MCF 10A (cell line): ENCODE measurements around the gene GOLGB1. TPM values are rescaled to one million over a fixed set of nuclear protein-coding genes. Genes with fewer than 3 reads are reported as not detected.
"Not testable (repeated sequence)": the region's sequence is repeated elsewhere in the genome, so short reads cannot be mapped to it uniquely, and the experiment has no call there.

ENCODE experiments used
- BruUV-seq: library from RNA; stranded (reverse); fragments of 400-500 nt; replicated peaks from 2 replicates; lab custom pipeline; 2021; lab: Mats Ljungman, UMichigan
- CTCF ChIA-PET: fragments of 300-600 bp; sonication (Branson Sonifier 250); formaldehyde crosslinking; extraction: SDS; loops from one replicate; lab custom pipeline; 2021; ENCODE audit warnings: antibody characterized with exemption, inconsistent platforms; lab: Yijun Ruan, JAX
- POLR2A ChIA-PET: fragments of 300-600, 350-650 bp; sonication (Branson Sonifier 250); formaldehyde crosslinking; extraction: SDS; loops from one replicate; lab custom pipeline; 2020; ENCODE audit warnings: antibody characterized with exemption, inconsistent platforms; lab: Yijun Ruan, JAX
- DNase-seq: peaks from one replicate; pipeline ENCODE4 v3.0.0-alpha.2; 2018; ENCODE audit not compliant: unreplicated experiment
- H3K27ac Mint-ChIP-seq: one replicate; pipeline ENCODE4 v1.8.0; 2022; ENCODE audit warnings: mild to moderate bottlenecking, low read depth, mixed read lengths; ENCODE audit not compliant: unreplicated experiment
- H3K27me3 Mint-ChIP-seq: one replicate; pipeline ENCODE4 v1.8.0; 2022; ENCODE audit warnings: mixed read lengths; ENCODE audit not compliant: insufficient read depth, unreplicated experiment
- H3K36me3 Mint-ChIP-seq: one replicate; pipeline ENCODE4 v1.8.0; 2022; ENCODE audit warnings: mild to moderate bottlenecking, moderate library complexity, mixed read lengths; ENCODE audit not compliant: insufficient read depth, unreplicated experiment
- H3K4me1 Mint-ChIP-seq: one replicate; pipeline ENCODE4 v1.8.0; 2022; ENCODE audit warnings: mixed read lengths; ENCODE audit not compliant: insufficient read depth, unreplicated experiment
- H3K4me3 Mint-ChIP-seq: one replicate; pipeline ENCODE4 v1.8.0; 2022; ENCODE audit warnings: mild to moderate bottlenecking, moderate library complexity, mixed read lengths; ENCODE audit not compliant: unreplicated experiment
- H3K9me3 Mint-ChIP-seq: one replicate; pipeline ENCODE4 v1.8.0; 2022; ENCODE audit warnings: mixed read lengths; ENCODE audit not compliant: unreplicated experiment
- intact Hi-C: fragments of 100-400 bp; cut with micrococcal nuclease; formaldehyde crosslinking; loops from 2 replicates; pipeline ENCODE4 v1.14.1; 2022
- total RNA-seq: library from RNA; stranded (reverse); gene quantifications from 2 replicates; pipeline ENCODE4 v1.2.3, GENCODE V29; 2022
- TF ChIP-seq, protein P1 (sequence below): fragments of 200-600 bp; IDR thresholded peaks from one replicate; pipeline ENCODE4 v1.8.0; 2022; ENCODE audit warnings: antibody characterized with exemption, mild to moderate bottlenecking; ENCODE audit not compliant: unreplicated experiment

GOLGB1 gene
- total RNA-seq, 1 experiment from 2014 or later, result 62.4 TPM

DNA sequence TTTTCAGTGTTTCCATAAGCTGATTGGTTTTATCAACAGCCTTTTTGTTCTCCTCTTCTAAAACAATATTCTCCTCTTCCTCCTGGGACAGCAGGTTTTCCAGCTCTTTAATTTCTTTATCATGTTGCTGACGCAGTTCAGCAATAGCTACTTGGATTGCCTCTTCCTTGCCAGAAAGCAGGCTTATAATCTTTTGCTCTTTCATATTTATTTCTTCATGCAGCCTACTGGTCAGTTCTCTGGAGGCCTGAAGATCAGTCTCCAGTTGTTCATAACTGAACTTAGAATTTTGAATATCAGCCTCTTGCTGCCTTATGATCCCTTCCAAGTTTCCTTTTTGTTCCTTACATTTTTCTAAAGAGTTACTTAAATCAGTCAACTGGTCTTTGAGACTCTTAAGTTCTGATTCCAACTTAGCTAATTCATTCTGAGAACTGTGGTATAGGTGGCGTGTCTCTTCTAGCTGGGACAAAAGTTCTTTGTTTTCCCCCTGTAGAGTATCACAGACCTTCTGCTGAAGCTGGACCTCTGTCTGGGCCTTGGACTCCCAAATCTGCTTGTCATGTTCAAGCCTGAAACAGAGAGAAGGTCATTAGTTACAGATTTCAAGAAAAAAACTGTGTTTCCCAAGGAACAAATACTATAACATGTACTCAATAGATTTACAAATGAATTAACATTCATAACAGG lies 57.4 kb downstream of the GOLGB1 start:
- intact Hi-C loops, result no loop called here
- no TSS peak for BruUV-seq
- TF ChIP-seq, protein P1, sequence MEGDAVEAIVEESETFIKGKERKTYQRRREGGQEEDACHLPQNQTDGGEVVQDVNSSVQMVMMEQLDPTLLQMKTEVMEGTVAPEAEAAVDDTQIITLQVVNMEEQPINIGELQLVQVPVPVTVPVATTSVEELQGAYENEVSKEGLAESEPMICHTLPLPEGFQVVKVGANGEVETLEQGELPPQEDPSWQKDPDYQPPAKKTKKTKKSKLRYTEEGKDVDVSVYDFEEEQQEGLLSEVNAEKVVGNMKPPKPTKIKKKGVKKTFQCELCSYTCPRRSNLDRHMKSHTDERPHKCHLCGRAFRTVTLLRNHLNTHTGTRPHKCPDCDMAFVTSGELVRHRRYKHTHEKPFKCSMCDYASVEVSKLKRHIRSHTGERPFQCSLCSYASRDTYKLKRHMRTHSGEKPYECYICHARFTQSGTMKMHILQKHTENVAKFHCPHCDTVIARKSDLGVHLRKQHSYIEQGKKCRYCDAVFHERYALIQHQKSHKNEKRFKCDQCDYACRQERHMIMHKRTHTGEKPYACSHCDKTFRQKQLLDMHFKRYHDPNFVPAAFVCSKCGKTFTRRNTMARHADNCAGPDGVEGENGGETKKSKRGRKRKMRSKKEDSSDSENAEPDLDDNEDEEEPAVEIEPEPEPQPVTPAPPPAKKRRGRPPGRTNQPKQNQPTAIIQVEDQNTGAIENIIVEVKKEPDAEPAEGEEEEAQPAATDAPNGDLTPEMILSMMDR, result no peak
- ChIA-PET CTCF (interaction anchor here (0.9 to 1.4 kb wide), 2 partner anchors 9 to 10 kb away, joined by 3 read pairs; no protein-coding TSS in a partner anchor), POLR2A (interaction anchor here (0.7 kb wide), 2 partner anchors 8 to 592 kb away, joined by 4 to 5 read pairs; no protein-coding TSS in a partner anchor)
- Mint-ChIP-seq H3K27ac (no peak overlapping the region), H3K4me3 (no peak overlapping the region), H3K27me3 (no peaks in the 10 kb centered on the region), H3K36me3 (peaks cover 5% of the 10 kb centered on the region), H3K4me1 (no peaks in the 10 kb centered on the region), H3K9me3 (no peaks in the 10 kb centered on the region)
- DNase-seq, result no peak

- intact Hi-C loops, result no loop called here
- ChIA-PET POLR2A (interaction anchor here (1.0 to 1.3 kb wide), 2 partner anchors 8 to 29 kb away, joined by 3 read pairs; no protein-coding TSS in a partner anchor), CTCF (interaction anchor here (0.6 to 0.8 kb wide), 2 partner anchors 29 to 60 kb away, joined by 3 to 4 read pairs; no protein-coding TSS in a partner anchor)
- Mint-ChIP-seq H3K27ac (no peak overlapping the region), H3K36me3 (peaks cover 5% of the 10 kb centered on the region), H3K9me3 (no peaks in the 10 kb centered on the region), H3K4me1 (no peaks in the 10 kb centered on the region), H3K27me3 (no peaks in the 10 kb centered on the region), H3K4me3 (no peak overlapping the region)
- TF ChIP-seq, protein P1, result no peak
- no peak for DNase-seq
- no TSS peak for BruUV-seq
Observed at GRCh38 chr3:121690777-121691405, 58.6 kb downstream of the GOLGB1 start.

DNA sequence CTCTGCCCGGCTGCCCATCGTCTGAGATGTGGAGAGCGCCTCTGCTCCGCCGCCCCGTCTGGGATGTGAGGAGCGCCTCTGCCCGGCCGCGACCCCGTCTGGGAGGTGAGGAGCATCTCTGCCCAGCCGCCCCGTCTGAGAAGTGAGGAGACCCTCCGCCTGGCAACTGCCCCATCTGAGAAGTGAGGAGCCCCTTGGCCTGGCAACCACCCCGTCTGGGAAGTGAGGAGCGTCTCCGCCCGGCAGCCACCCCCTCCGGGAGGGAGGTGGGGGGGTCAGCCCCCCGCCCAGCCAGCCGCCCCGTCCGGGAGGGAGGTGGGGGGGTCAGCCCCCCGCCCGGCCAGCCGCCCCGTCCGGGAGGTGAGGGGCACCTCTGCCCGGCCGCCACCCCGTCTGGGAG lies 60.8 kb downstream of the GOLGB1 start:
- DNase-seq, H3K4me3 Mint-ChIP-seq, H3K9me3 Mint-ChIP-seq, H3K4me1 Mint-ChIP-seq, H3K27ac Mint-ChIP-seq, BruUV-seq, POLR2A ChIA-PET, H3K27me3 Mint-ChIP-seq, intact Hi-C loops, CTCF ChIA-PET: not testable (repeated sequence)
- peaks cover 20% of the 10 kb centered on the region for H3K36me3 Mint-ChIP-seq

GRCh38 chr3:121681792-121682191 lies 67.7 kb downstream of the GOLGB1 start:
- intact Hi-C loops, result no loop called here
- no TSS peak for BruUV-seq
- Mint-ChIP-seq H3K4me1 (no peaks in the 10 kb centered on the region), H3K36me3 (peaks cover 76% of the 10 kb centered on the region), H3K27ac (no peak overlapping the region), H3K27me3 (no peaks in the 10 kb centered on the region), H3K9me3 (peaks cover 7% of the 10 kb centered on the region), H3K4me3 (no peak overlapping the region)
- DNase-seq, result no peak
- POLR2A ChIA-PET, result interaction anchor here (1.0 to 1.7 kb wide), 6 partner anchors 10 to 66 kb away, joined by 3 to 6 read pairs (median 4); no protein-coding TSS in a partner anchor
- TF ChIP-seq, protein P1, result no peak
- CTCF ChIA-PET, result interaction anchor here (0.6 to 1.3 kb wide), 4 partner anchors 10 to 135 kb away, joined by 3 read pairs; no protein-coding TSS in a partner anchor
